ENCODE measurements around the gene PCDH19. TPM values are rescaled to one million over a fixed set of nuclear protein-coding genes. Genes with fewer than 3 reads are reported as not detected.

PCDH19 gene
- total and polyA plus RNA-seq, 2 experiments from 2014 or later, result 0.87 to 1.4 TPM

DNA sequence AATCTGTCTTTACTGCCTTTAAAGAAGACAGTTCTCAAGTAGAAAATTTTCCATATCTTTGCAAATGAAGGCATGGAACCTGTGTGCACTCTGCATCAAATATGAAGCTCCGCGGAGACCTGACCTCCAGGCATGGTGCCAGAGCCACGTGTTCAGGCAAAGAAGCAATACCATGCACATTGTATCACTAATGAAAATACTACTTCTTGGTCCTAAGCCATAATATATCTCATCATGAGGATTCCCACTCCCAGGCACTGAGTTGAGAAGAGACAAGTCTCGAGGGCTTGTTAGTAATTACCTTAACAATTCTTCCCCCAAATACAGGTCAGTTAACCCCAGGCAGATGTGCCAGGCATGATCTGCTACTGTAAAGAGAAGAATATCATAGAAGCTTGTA lies 56.7 kb downstream of the PCDH19 start:
- Histone ChIP-seq H3K36me3 (ENCODE audit: insufficient read depth) (no peaks in the 10 kb centered on the region), H3K27me3 (ENCODE audit: insufficient read depth) (0 out of 2 replicates have a peak, but pooled peaks cover 3% of the 10 kb centered on the region), H3K9me2 (ENCODE audit: insufficient read depth) (no peaks in the 10 kb centered on the region), H2AFZ (no peak overlapping the region), H3K27ac (ENCODE audit: low read depth) (no peak overlapping the region), H3K4me3 (no peak overlapping the region), H3K4me1 (ENCODE audit: insufficient read depth) (no peaks in the 10 kb centered on the region), H3K79me2 (replicated peaks; ENCODE audit: insufficient read depth) (no peaks in the 10 kb centered on the region), H3K4me2 (no peak overlapping the region), H3F3A (replicated peaks; ENCODE audit: low read depth) (no peaks in the 10 kb centered on the region), H4K20me1 (replicated peaks; ENCODE audit: insufficient read depth) (no peaks in the 10 kb centered on the region)
- Mint-ChIP-seq H3K4me1 (peaks cover 10% of the 10 kb centered on the region; the same call in 2 of the 3 replicates), H3K4me3 (no peak overlapping the region), H3K27me3 (ENCODE audit: insufficient read depth, low read depth, poor library complexity) (peaks cover 3% of the 10 kb centered on the region), H3K36me3 (ENCODE audit: low read depth) (no peaks in the 10 kb centered on the region), H3K27ac (no peak overlapping the region), H3K9me3 (no peaks in the 10 kb centered on the region)
- DNase-seq (ENCODE audit: low spot score), result no peak
- TF ChIP-seq CREB1 (CRISPR knock-in tag; IDR thresholded peaks at IDR 0.05; ENCODE audit: low read depth) (no peak), ZNF114 (CRISPR knock-in tag; IDR thresholded peaks at IDR 0.05) (no peak)
- TF ChIP-seq, protein P1, sequence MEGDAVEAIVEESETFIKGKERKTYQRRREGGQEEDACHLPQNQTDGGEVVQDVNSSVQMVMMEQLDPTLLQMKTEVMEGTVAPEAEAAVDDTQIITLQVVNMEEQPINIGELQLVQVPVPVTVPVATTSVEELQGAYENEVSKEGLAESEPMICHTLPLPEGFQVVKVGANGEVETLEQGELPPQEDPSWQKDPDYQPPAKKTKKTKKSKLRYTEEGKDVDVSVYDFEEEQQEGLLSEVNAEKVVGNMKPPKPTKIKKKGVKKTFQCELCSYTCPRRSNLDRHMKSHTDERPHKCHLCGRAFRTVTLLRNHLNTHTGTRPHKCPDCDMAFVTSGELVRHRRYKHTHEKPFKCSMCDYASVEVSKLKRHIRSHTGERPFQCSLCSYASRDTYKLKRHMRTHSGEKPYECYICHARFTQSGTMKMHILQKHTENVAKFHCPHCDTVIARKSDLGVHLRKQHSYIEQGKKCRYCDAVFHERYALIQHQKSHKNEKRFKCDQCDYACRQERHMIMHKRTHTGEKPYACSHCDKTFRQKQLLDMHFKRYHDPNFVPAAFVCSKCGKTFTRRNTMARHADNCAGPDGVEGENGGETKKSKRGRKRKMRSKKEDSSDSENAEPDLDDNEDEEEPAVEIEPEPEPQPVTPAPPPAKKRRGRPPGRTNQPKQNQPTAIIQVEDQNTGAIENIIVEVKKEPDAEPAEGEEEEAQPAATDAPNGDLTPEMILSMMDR (conservative IDR thresholded peaks at IDR 0.05; ENCODE audit: low read depth in 2 of 2), result no peak
- TF ChIP-seq, protein P2, sequence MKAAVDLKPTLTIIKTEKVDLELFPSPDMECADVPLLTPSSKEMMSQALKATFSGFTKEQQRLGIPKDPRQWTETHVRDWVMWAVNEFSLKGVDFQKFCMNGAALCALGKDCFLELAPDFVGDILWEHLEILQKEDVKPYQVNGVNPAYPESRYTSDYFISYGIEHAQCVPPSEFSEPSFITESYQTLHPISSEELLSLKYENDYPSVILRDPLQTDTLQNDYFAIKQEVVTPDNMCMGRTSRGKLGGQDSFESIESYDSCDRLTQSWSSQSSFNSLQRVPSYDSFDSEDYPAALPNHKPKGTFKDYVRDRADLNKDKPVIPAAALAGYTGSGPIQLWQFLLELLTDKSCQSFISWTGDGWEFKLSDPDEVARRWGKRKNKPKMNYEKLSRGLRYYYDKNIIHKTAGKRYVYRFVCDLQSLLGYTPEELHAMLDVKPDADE (IDR thresholded peaks at IDR 0.05), result no peak
- TF ChIP-seq, protein P3, sequence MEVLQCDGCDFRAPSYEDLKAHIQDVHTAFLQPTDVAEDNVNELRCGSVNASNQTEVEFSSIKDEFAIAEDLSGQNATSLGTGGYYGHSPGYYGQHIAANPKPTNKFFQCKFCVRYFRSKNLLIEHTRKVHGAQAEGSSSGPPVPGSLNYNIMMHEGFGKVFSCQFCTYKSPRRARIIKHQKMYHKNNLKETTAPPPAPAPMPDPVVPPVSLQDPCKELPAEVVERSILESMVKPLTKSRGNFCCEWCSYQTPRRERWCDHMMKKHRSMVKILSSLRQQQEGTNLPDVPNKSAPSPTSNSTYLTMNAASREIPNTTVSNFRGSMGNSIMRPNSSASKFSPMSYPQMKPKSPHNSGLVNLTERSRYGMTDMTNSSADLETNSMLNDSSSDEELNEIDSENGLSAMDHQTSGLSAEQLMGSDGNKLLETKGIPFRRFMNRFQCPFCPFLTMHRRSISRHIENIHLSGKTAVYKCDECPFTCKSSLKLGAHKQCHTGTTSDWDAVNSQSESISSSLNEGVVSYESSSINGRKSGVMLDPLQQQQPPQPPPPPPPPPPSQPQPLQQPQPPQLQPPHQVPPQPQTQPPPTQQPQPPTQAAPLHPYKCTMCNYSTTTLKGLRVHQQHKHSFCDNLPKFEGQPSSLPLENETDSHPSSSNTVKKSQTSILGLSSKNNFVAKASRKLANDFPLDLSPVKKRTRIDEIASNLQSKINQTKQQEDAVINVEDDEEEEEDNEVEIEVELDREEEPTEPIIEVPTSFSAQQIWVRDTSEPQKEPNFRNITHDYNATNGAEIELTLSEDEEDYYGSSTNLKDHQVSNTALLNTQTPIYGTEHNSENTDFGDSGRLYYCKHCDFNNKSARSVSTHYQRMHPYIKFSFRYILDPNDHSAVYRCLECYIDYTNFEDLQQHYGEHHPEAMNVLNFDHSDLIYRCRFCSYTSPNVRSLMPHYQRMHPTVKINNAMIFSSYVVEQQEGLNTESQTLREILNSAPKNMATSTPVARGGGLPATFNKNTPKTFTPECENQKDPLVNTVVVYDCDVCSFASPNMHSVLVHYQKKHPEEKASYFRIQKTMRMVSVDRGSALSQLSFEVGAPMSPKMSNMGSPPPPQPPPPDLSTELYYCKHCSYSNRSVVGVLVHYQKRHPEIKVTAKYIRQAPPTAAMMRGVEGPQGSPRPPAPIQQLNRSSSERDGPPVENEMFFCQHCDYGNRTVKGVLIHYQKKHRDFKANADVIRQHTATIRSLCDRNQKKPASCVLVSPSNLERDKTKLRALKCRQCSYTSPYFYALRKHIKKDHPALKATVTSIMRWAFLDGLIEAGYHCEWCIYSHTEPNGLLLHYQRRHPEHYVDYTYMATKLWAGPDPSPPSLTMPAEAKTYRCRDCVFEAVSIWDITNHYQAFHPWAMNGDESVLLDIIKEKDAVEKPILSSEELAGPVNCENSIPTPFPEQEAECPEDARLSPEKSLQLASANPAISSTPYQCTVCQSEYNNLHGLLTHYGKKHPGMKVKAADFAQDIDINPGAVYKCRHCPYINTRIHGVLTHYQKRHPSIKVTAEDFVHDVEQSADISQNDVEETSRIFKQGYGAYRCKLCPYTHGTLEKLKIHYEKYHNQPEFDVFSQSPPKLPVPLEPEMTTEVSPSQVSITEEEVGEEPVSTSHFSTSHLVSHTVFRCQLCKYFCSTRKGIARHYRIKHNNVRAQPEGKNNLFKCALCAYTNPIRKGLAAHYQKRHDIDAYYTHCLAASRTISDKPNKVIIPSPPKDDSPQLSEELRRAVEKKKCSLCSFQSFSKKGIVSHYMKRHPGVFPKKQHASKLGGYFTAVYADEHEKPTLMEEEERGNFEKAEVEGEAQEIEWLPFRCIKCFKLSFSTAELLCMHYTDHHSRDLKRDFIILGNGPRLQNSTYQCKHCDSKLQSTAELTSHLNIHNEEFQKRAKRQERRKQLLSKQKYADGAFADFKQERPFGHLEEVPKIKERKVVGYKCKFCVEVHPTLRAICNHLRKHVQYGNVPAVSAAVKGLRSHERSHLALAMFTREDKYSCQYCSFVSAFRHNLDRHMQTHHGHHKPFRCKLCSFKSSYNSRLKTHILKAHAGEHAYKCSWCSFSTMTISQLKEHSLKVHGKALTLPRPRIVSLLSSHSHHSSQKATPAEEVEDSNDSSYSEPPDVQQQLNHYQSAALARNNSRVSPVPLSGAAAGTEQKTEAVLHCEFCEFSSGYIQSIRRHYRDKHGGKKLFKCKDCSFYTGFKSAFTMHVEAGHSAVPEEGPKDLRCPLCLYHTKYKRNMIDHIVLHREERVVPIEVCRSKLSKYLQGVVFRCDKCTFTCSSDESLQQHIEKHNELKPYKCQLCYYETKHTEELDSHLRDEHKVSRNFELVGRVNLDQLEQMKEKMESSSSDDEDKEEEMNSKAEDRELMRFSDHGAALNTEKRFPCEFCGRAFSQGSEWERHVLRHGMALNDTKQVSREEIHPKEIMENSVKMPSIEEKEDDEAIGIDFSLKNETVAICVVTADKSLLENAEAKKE (CRISPR knock-in tag; IDR thresholded peaks at IDR 0.05), result no peak
- no peak for ATAC-seq
